Duodenal mucosa (tissue), 2 donors: Measurements from ENCODE around the gene IMP3.
A peak's percentile ranks its signal among the peaks of the same experiment; 100 is the strongest.

ENCODE experiments used
- H3K27ac ChIP-seq: one replicate; pipeline ENCODE4 v1.7.0; 2013; ENCODE audit warnings: low read depth, low read length
- H3K27me3 ChIP-seq, 2 donors: one replicate each; pipeline ENCODE4 v1.7.0; 2013; ENCODE audit warnings: low read length in 2 of 2, control low read depth in 1 of 2; ENCODE audit not compliant: insufficient read depth in 2 of 2, control insufficient read depth in 1 of 2
- H3K36me3 ChIP-seq, 2 donors: one replicate each; pipeline ENCODE4 v1.7.0; 2013; ENCODE audit warnings: low read length in 2 of 2, control low read depth in 1 of 2; ENCODE audit not compliant: insufficient read depth in 2 of 2, control insufficient read depth in 1 of 2
- H3K4me1 ChIP-seq, 2 donors: one replicate each; pipeline ENCODE4 v1.7.0; 2013; ENCODE audit warnings: low read length in 2 of 2, control low read depth in 1 of 2; ENCODE audit not compliant: insufficient read depth in 2 of 2, control insufficient read depth in 1 of 2
- H3K4me3 ChIP-seq, 2 donors: one replicate each; pipeline ENCODE4 v1.7.0; 2013; ENCODE audit warnings: low read length in 2 of 2, low read depth in 1 of 2
- H3K9ac ChIP-seq, 2 donors: one replicate each; pipeline ENCODE4 v1.7.0; 2013; ENCODE audit warnings: low read length in 2 of 2, low read depth in 1 of 2
- H3K9me3 ChIP-seq, 2 donors: one replicate each; pipeline ENCODE4 v1.7.0; 2013; ENCODE audit warnings: low read length in 2 of 2, control low read depth in 1 of 2; ENCODE audit not compliant: control insufficient read depth in 1 of 2

Gene IMP3

GRCh38 chr15:75659928-75660645 is 20.1 kb upstream of the IMP3 start:
- Histone ChIP-seq H3K36me3 (peaks cover 8 to 20% of the 10 kb centered on the region in 2 donors), H3K4me3 (no peak overlapping the region), H3K27ac (no peak overlapping the region), H3K9ac (no peak overlapping the region), H3K4me1 (peaks cover 42 to 47% of the 10 kb centered on the region in 2 donors), H3K9me3 (no peaks in the 10 kb centered on the region), H3K27me3 (no peaks in the 10 kb centered on the region)

- peaks cover 42 to 46% of the 10 kb centered on the region in 2 donors for H3K4me1 ChIP-seq
- peaks cover 8 to 22% of the 10 kb centered on the region in 2 donors for H3K36me3 ChIP-seq
- H3K9ac ChIP-seq: no peak overlapping the region
Measured at GRCh38 chr15:75659141-75659771, 19.2 kb upstream of the IMP3 start.

DNA sequence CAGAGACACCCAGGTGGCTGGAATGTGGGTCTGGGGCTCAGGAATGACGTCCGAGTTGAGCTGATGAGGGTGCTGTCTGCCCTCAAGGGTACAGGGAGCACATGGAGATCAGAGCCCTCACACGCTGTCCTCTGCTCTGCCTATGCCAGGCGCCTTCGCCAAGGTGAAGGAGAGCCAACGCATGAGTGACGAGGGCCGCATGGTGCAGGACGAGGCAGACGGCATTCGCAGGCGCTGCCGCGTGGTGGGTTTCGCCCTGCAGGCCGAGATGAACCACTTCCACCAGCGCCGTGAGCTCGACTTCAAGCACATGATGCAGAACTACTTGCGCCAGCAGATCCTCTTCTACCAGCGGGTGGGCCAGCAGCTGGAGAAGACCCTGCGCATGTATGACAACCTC is 16.8 kb upstream of the IMP3 start:
- Histone ChIP-seq H3K4me1 (peaks cover 38 to 49% of the 10 kb centered on the region in 2 donors), H3K4me3 (no peak overlapping the region), H3K9me3 (no peaks in the 10 kb centered on the region), H3K27me3 (no peaks in the 10 kb centered on the region), H3K9ac (no peak overlapping the region), H3K27ac (no peak overlapping the region), H3K36me3 (peaks cover 8 to 24% of the 10 kb centered on the region in 2 donors)

More at GRCh38 chr15:75659141-75659771, 19.2 kb upstream of the IMP3 start:
- Histone ChIP-seq H3K9me3 (no peaks in the 10 kb centered on the region), H3K27me3 (no peaks in the 10 kb centered on the region), H3K27ac (no peak overlapping the region), H3K4me3 (no peak overlapping the region)

DNA sequence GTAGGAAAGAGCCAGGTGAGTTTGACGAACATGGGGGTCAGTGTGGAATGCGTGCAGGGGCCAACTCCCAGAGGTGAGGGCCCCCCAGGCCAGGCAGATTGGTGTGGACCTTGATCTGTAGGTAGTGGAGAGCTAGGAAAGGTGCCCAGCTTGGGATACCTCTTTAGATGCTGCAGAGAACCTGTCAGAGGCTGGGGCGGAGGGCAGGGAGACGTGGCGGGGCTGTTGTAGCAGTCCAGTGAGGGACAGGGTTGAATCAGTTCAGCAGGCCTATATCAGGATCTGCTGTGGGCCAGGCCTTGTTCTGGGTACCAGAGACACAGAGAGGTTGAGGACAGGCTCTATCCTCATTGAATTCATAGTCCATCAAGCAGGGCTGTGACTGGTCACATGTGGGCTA is 16.3 kb upstream of the IMP3 start:
- Histone ChIP-seq H3K27me3 (no peaks in the 10 kb centered on the region), H3K36me3 (peaks cover 8 to 24% of the 10 kb centered on the region in 2 donors), H3K27ac (no peak overlapping the region), H3K9me3 (no peaks in the 10 kb centered on the region), H3K9ac (no peak overlapping the region), H3K4me3 (no peak overlapping the region), H3K4me1 (peaks cover 39 to 50% of the 10 kb centered on the region in 2 donors)

DNA sequence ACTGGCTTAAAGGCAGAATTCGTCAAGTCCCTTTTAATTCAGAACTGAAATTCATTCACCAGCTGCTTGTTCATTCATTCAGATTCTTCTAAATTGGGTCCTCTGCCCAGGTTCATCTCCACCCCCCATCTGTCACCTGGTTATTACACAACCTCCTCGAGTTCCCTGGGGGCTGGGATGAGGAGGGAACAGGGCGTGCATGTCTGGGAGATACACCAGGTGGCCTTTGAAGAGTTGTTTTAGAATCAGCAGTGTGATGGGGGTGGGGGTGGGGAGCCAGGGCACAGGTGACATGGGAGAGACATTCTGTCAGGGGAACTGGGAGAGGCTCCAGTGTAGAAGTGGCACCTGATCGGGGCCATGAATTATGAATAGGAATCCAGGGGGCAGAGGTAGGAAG is 15.9 kb upstream of the IMP3 start:
- Histone ChIP-seq H3K9ac (no peak overlapping the region), H3K27ac (no peak overlapping the region), H3K27me3 (no peaks in the 10 kb centered on the region), H3K9me3 (no peaks in the 10 kb centered on the region), H3K4me3 (no peak overlapping the region), H3K36me3 (peaks cover 8 to 26% of the 10 kb centered on the region in 2 donors), H3K4me1 (peaks cover 43 to 53% of the 10 kb centered on the region in 2 donors)

GRCh38 chr15:75654201-75654907 is 14.3 kb upstream of the IMP3 start:
- Histone ChIP-seq H3K9me3 (no peaks in the 10 kb centered on the region), H3K4me3 (no peak overlapping the region)

GRCh38 chr15:75653347-75653913 is 13.4 kb upstream of the IMP3 start:
- Histone ChIP-seq H3K36me3 (peaks cover 4 to 38% of the 10 kb centered on the region in 2 donors), H3K4me3 (no peak overlapping the region), H3K27ac (no peak overlapping the region), H3K9ac (no peak overlapping the region), H3K4me1 (peaks cover 45 to 64% of the 10 kb centered on the region in 2 donors), H3K9me3 (no peaks in the 10 kb centered on the region), H3K27me3 (no peaks in the 10 kb centered on the region)

More at GRCh38 chr15:75654201-75654907, 14.3 kb upstream of the IMP3 start:
- H3K27ac ChIP-seq: no peak overlapping the region
- H3K4me1 ChIP-seq: peaks cover 39 to 59% of the 10 kb centered on the region in 2 donors
- no peak overlapping the region for H3K9ac ChIP-seq
- H3K27me3 ChIP-seq: no peaks in the 10 kb centered on the region
- peaks cover 4 to 37% of the 10 kb centered on the region in 2 donors for H3K36me3 ChIP-seq

GRCh38 chr15:75651810-75652543 is 12.0 kb upstream of the IMP3 start:
- peaks cover 46 to 65% of the 10 kb centered on the region in 2 donors for H3K4me1 ChIP-seq
- peaks cover 4 to 27% of the 10 kb centered on the region in 2 donors for H3K36me3 ChIP-seq

GRCh38 chr15:75650908-75651809 is 11.1 kb upstream of the IMP3 start:
- Histone ChIP-seq H3K36me3 (peaks cover 0 to 22% of the 10 kb centered on the region in 2 donors), H3K9ac (peak overlapping the region; percentile 44 to 60), H3K4me1 (peaks cover 53 to 72% of the 10 kb centered on the region in 2 donors), H3K4me3 (peak overlapping the region; percentile 62 to 97), H3K27me3 (no peaks in the 10 kb centered on the region), H3K9me3 (no peaks in the 10 kb centered on the region), H3K27ac (no peak overlapping the region)

More at GRCh38 chr15:75651810-75652543, 12.0 kb upstream of the IMP3 start:
- Histone ChIP-seq H3K27me3 (no peaks in the 10 kb centered on the region), H3K4me3 (peak overlapping the region; percentile 62 to 97), H3K9ac (peak overlapping the region; percentile 44 to 60), H3K9me3 (no peaks in the 10 kb centered on the region), H3K27ac (no peak overlapping the region)
